Measurements from ENCODE around the gene FIBCD1. TPM values are rescaled to one million over a fixed set of nuclear protein-coding genes. Genes with fewer than 3 reads are reported as not detected.

FIBCD1 gene
- total and polyA plus RNA-seq, 2 experiments from 2014 or later: 4.4 to 5.6 TPM

GRCh38 chr9:130947618-130948140 lies 8.6 kb upstream of the FIBCD1 start:
- no peak for ATAC-seq
- Mint-ChIP-seq H3K4me1 (peaks cover 4% of the 10 kb centered on the region), H3K27ac (no peak overlapping the region), H3K4me3 (no peak overlapping the region), H3K36me3 (ENCODE audit: low read depth) (no peaks in the 10 kb centered on the region), H3K9me3 (peaks cover 25% of the 10 kb centered on the region), H3K27me3 (ENCODE audit: insufficient read depth, low read depth, poor library complexity) (peaks cover 10% of the 10 kb centered on the region)
- H3K79me2 ChIP-seq (replicated peaks; ENCODE audit: insufficient read depth): no peaks in the 10 kb centered on the region
- H2AFZ ChIP-seq: no peak overlapping the region
- no peaks in the 10 kb centered on the region for H4K20me1 ChIP-seq (replicated peaks; ENCODE audit: insufficient read depth)
- H3K36me3 ChIP-seq (ENCODE audit: insufficient read depth): no peaks in the 10 kb centered on the region
- H3K4me1 ChIP-seq (ENCODE audit: insufficient read depth): no peaks in the 10 kb centered on the region
- H3K27me3 ChIP-seq (ENCODE audit: insufficient read depth): no peaks in the 10 kb centered on the region
- TF ChIP-seq ZNF114 (CRISPR knock-in tag; IDR thresholded peaks at IDR 0.05) (no peak), POLR2AphosphoS5 (IDR thresholded peaks at IDR 0.05; ENCODE audit: low read depth) (no peak), ETS1 (IDR thresholded peaks at IDR 0.05) (no peak), STAT1 (IDR thresholded peaks at IDR 0.05; ENCODE audit: unreplicated experiment) (no peak), EZH2 (IDR thresholded peaks at IDR 0.05; ENCODE audit: low read depth, unreplicated experiment) (no peak), CTCF (conservative IDR thresholded peaks at IDR 0.05; ENCODE audit: low read depth in 2 of 2) (no peak), JUNB (IDR thresholded peaks at IDR 0.05; ENCODE audit: unreplicated experiment) (no peak), ZNF462 (CRISPR knock-in tag; IDR thresholded peaks at IDR 0.05) (no peak), REST (IDR thresholded peaks at IDR 0.05; ENCODE audit: unreplicated experiment) (no peak), EZH2phosphoT487 (IDR thresholded peaks at IDR 0.05; ENCODE audit: unreplicated experiment) (no peak), CREB1 (CRISPR knock-in tag; IDR thresholded peaks at IDR 0.05; ENCODE audit: low read depth) (no peak)
- no peak overlapping the region for H3K27ac ChIP-seq (ENCODE audit: low read depth)
- no peak overlapping the region for H3K4me3 ChIP-seq
- H3K9me2 ChIP-seq (ENCODE audit: insufficient read depth): no peaks in the 10 kb centered on the region
- H3F3A ChIP-seq (replicated peaks; ENCODE audit: low read depth): no peaks in the 10 kb centered on the region
- no peak overlapping the region for H3K4me2 ChIP-seq
- DNase-seq (ENCODE audit: low spot score): no peak

Data from GM23338 (cell line).